HL-60 (cell line): Measurements from ENCODE around the gene PANX2.
"Not testable (repeated sequence)": the region's sequence is repeated elsewhere in the genome, so short reads cannot be mapped to it uniquely, and the experiment has no call there.

ENCODE experiments used
- DNase-seq, 2 experiments: peaks; one replicate each; pipeline ENCODE4 v3.0.0-alpha.2; 2010 to 2020; ENCODE audit warnings: low read depth in 1 of 2, low spot score in 1 of 2
- H3K27ac ChIP-seq: fragments of 250-450 bp; sonication (Bioruptor Pico); replicated peaks from 2 replicates; pipeline ENCODE4 v1.5.1; 2020; ENCODE audit warnings: mild to moderate bottlenecking, moderate library complexity
- H3K27me3 ChIP-seq: fragments of 250-450 bp; sonication (Bioruptor Pico); 2 replicates; pipeline ENCODE4 v1.5.1; 2021; ENCODE audit warnings: mild to moderate bottlenecking, moderate library complexity; ENCODE audit not compliant: insufficient read depth, poor library complexity, severe bottlenecking
- H3K4me3 ChIP-seq: replicated peaks from 2 replicates; pipeline ENCODE4 v1.5.1; 2011; ENCODE audit warnings: mild to moderate bottlenecking, control low read depth, low read length; ENCODE audit not compliant: insufficient read depth
- GABPA ChIP-seq: IDR thresholded peaks from 2 replicates; pipeline ENCODE4 v1.6.1; 2012; ENCODE audit warnings: low read depth
- POLR2AphosphoS5 ChIP-seq: IDR thresholded peaks from 2 replicates; pipeline ENCODE4 v1.6.1; 2012; ENCODE audit warnings: low read depth
- SPI1 ChIP-seq: IDR thresholded peaks from 2 replicates; pipeline ENCODE4 v1.6.1; 2012; ENCODE audit warnings: low read depth, mild to moderate bottlenecking, borderline replicate concordance
- TF ChIP-seq, protein P1 (sequence below): IDR thresholded peaks from one replicate; pipeline ENCODE4 v1.5.1; 2011; ENCODE audit warnings: low read length, control low read depth, inconsistent platforms; ENCODE audit not compliant: insufficient read depth
- TF ChIP-seq, protein P2 (sequence below): IDR thresholded peaks from 2 replicates; pipeline ENCODE4 v1.6.1; 2012; ENCODE audit warnings: low read depth; ENCODE audit not compliant: insufficient replicate concordance

Gene PANX2

DNA sequence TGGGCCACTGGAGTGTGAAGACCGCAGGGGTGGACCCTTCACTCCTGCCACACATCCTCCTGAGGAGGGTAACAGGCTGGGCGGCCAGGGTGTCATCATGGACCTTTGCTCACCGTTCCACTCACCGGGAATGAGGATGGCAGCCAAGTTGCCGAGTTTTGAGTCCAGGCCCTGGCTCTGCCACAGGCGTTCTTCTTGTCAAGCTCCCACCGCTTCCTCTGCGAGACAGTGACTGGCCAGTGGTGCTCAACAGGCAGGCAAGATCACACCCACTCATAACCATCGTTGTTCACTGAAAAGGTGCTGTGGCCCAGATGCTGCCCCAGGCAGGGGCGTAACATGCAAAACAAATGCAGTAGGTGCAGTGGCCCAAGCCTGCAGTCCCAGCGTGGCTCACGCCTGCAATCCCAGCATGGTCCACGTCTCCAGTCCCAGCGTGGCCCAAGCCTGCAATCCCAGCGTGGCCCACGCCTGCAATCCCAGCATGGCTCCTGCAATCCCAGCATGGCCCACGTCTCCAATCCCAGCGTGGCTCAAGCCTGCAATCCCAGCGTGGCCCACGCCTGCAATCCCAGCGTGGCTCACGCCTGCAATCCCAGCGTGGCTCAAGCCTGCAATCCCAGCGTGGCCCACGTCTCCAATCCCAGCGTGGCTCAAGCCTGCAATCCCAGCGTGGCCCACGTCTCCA lies 5.0 kb upstream of the PANX2 start:
- no peak overlapping the region for H3K4me3 ChIP-seq
- peaks cover 6% of the 10 kb centered on the region for H3K27me3 ChIP-seq
- no peak for DNase-seq
- H3K27ac ChIP-seq: no peak overlapping the region
- no peak for TF ChIP-seq POLR2AphosphoS5
- no peak for TF ChIP-seq GABPA
- TF ChIP-seq, protein P1, sequence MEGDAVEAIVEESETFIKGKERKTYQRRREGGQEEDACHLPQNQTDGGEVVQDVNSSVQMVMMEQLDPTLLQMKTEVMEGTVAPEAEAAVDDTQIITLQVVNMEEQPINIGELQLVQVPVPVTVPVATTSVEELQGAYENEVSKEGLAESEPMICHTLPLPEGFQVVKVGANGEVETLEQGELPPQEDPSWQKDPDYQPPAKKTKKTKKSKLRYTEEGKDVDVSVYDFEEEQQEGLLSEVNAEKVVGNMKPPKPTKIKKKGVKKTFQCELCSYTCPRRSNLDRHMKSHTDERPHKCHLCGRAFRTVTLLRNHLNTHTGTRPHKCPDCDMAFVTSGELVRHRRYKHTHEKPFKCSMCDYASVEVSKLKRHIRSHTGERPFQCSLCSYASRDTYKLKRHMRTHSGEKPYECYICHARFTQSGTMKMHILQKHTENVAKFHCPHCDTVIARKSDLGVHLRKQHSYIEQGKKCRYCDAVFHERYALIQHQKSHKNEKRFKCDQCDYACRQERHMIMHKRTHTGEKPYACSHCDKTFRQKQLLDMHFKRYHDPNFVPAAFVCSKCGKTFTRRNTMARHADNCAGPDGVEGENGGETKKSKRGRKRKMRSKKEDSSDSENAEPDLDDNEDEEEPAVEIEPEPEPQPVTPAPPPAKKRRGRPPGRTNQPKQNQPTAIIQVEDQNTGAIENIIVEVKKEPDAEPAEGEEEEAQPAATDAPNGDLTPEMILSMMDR: no peak
- TF ChIP-seq SPI1: no peak
- TF ChIP-seq, protein P2, sequence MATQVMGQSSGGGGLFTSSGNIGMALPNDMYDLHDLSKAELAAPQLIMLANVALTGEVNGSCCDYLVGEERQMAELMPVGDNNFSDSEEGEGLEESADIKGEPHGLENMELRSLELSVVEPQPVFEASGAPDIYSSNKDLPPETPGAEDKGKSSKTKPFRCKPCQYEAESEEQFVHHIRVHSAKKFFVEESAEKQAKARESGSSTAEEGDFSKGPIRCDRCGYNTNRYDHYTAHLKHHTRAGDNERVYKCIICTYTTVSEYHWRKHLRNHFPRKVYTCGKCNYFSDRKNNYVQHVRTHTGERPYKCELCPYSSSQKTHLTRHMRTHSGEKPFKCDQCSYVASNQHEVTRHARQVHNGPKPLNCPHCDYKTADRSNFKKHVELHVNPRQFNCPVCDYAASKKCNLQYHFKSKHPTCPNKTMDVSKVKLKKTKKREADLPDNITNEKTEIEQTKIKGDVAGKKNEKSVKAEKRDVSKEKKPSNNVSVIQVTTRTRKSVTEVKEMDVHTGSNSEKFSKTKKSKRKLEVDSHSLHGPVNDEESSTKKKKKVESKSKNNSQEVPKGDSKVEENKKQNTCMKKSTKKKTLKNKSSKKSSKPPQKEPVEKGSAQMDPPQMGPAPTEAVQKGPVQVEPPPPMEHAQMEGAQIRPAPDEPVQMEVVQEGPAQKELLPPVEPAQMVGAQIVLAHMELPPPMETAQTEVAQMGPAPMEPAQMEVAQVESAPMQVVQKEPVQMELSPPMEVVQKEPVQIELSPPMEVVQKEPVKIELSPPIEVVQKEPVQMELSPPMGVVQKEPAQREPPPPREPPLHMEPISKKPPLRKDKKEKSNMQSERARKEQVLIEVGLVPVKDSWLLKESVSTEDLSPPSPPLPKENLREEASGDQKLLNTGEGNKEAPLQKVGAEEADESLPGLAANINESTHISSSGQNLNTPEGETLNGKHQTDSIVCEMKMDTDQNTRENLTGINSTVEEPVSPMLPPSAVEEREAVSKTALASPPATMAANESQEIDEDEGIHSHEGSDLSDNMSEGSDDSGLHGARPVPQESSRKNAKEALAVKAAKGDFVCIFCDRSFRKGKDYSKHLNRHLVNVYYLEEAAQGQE: no peak

DNA sequence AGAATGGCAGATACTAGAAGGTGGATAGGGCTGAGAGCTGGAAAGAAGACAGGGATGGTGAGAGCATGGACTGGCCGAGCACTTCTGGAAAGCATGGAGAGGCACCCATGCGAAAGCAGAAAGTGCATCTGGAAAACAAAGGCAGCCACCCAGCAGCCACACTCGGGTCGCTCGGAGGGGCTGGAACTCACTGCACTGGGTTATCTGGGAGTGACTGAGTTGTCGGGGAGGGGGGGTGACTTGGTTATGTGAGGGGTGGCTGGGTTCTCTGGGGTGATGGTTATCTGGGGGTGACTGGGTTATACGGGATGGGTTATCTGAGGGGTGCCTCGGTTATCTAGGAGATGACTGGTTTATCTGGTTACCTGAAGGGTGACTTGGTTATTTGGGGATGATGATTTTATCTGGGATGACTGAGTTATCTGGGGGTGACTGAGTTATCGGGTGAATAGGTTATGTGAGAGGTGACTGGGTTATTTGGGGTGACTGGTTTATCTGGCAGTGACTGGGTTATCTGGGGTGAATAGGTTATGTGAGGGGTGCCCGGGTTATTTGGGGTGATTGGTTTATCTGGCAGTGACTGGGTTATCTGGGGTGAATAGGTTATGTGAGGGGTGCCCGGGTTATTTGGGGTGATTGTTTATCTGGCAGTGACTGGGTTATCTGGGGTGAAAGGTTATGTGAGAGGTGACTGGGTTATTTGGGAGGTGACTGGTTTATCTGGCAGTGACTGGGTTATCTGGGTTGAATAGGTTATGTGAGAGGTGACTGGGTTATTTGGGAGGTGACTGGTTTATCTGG lies 2.6 kb upstream of the PANX2 start:
- TF ChIP-seq POLR2AphosphoS5 (no peak), GABPA (no peak), SPI1 (no peak)
- TF ChIP-seq, protein P2: no peak
- TF ChIP-seq, protein P1: no peak
- DNase-seq: no peak

GRCh38 chr22:50168490-50169180 lies 1.9 kb upstream of the PANX2 start:
- H3K4me3 ChIP-seq, DNase-seq, H3K27me3 ChIP-seq, H3K27ac ChIP-seq: not testable (repeated sequence)

More for the DNA sequence above, 2.6 kb upstream of the PANX2 start:
- Histone ChIP-seq H3K4me3 (no peak overlapping the region), H3K27me3 (peaks cover 6% of the 10 kb centered on the region), H3K27ac (no peak overlapping the region)

DNA sequence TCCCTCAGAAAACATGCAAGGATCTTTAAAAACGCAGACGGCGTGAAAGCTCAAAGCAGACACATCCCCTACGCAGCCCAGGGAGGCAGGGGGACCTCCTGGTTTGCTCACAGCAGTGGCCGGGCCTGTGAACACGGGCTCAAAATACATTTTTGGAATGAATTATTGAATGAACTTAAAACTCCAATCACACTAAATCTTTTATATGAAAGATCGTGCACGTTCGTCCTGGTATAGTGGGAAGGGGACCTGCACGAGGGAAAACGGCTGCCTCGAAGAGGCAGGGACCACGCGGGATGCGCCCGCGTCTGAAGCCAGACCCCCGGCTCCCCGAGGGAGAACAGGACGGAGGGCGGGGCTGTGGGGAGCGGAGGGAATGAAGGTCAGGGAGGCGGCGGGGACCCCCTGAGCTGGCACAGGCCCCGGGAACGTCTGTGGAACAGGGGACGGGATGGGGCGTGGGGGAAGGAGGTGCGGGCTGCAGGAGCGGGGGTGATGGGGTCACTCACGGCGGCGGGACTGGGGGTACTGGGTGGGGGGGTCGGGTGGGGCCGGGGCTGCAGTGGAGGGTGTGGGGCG lies 1.3 kb upstream of the PANX2 start:
- no peak overlapping the region for H3K27ac ChIP-seq
- H3K4me3 ChIP-seq: peak overlapping the region; percentile 41
- H3K27me3 ChIP-seq: peaks cover 6% of the 10 kb centered on the region
- no peak for DNase-seq
- TF ChIP-seq SPI1: no peak
- TF ChIP-seq, protein P1: no peak
